Neural cell (in vitro differentiated cells): Measurements from ENCODE around the gene MAP4K4. TPM values are rescaled to one million over a fixed set of nuclear protein-coding genes. Genes with fewer than 3 reads are reported as not detected.

Experiments used
- H2AFZ ChIP-seq: fragments of 200-600, 300-800 bp; sonication (generic), shearing (Covaris generic); 2 replicates; pipeline ENCODE4 v1.6.0; 2014; ENCODE audit warnings: low read depth, mild to moderate bottlenecking, antibody characterized with exemption, low read length, moderate library complexity
- H3F3A ChIP-seq: fragments of 200-600 bp; shearing (Covaris generic); 2 replicates; pipeline ENCODE4 v1.6.1; 2016; ENCODE audit warnings: mild to moderate bottlenecking, moderate library complexity, mixed read lengths, antibody characterized with exemption, low read length; ENCODE audit not compliant: insufficient read depth, poor library complexity, severe bottlenecking
- H3K27ac ChIP-seq: fragments of 200-600, 300-800 bp; sonication (generic), shearing (Covaris generic); 2 replicates; pipeline ENCODE4 v1.5.1; 2014; ENCODE audit warnings: mild to moderate bottlenecking, low read length, moderate library complexity
- H3K27me3 ChIP-seq: fragments of 300-800, 200-600 bp; sonication (generic), shearing (Covaris generic); 2 replicates; pipeline ENCODE4 v1.6.0; 2014; ENCODE audit warnings: mild to moderate bottlenecking, low read depth, low read length, moderate library complexity; ENCODE audit not compliant: insufficient read depth
- H3K36me3 ChIP-seq: fragments of 300-800, 200-600 bp; sonication (generic), shearing (Covaris generic); 2 replicates; pipeline ENCODE4 v1.5.1; 2014; ENCODE audit warnings: mild to moderate bottlenecking, antibody characterized with exemption, low read length, moderate library complexity; ENCODE audit not compliant: insufficient read depth
- H3K4me2 ChIP-seq: fragments of 300-800, 200-600 bp; sonication (generic), shearing (Covaris generic); 2 replicates; pipeline ENCODE4 v1.6.0; 2014; ENCODE audit warnings: mild to moderate bottlenecking, low read length
- H3K4me3 ChIP-seq: fragments of 300-800, 200-600 bp; sonication (generic), shearing (Covaris generic); 2 replicates; pipeline ENCODE4 v1.5.1; 2014; ENCODE audit warnings: mild to moderate bottlenecking, low read length, moderate library complexity
- H3K79me2 ChIP-seq: fragments of 200-600 bp; shearing (Covaris generic); replicated peaks from 2 replicates; pipeline ENCODE4 v1.6.0; 2014; ENCODE audit warnings: mild to moderate bottlenecking, low read length, moderate library complexity; ENCODE audit not compliant: insufficient read depth
- H3K9ac ChIP-seq: fragments of 300-800, 200-600 bp; sonication (generic), shearing (Covaris generic); 2 replicates; pipeline ENCODE4 v1.6.1; 2016; ENCODE audit warnings: mild to moderate bottlenecking, low read length, mixed read lengths
- H3K9me2 ChIP-seq: fragments of 200-600 bp; shearing (Covaris generic); 2 replicates; pipeline ENCODE4 v1.6.1; 2016; ENCODE audit warnings: mild to moderate bottlenecking, low read length, mixed read lengths; ENCODE audit not compliant: insufficient read depth
- H3K9me3 ChIP-seq: fragments of 200-600, 300-800 bp; sonication (generic), shearing (Covaris generic); 2 replicates; pipeline ENCODE4 v1.6.1; 2016; ENCODE audit warnings: mild to moderate bottlenecking, mixed run types, low read length, moderate library complexity, mixed read lengths
- H4K20me1 ChIP-seq: fragments of 200-600 bp; shearing (Covaris generic); 2 replicates; pipeline ENCODE4 v1.6.1; 2016; ENCODE audit warnings: mild to moderate bottlenecking, mixed run types; ENCODE audit not compliant: insufficient read depth
- EP300 ChIP-seq: fragments of 450-650 bp; conservative IDR thresholded peaks from 2 replicates; pipeline ENCODE4 v1.6.1; 2014; ENCODE audit warnings: antibody characterized with exemption, mild to moderate bottlenecking, moderate library complexity; ENCODE audit not compliant: poor library complexity, severe bottlenecking
- EZH2 ChIP-seq: fragments of 200-600, 300-800 bp; shearing (Covaris generic), sonication (generic); IDR thresholded peaks from 2 replicates; pipeline ENCODE4 v1.6.1; 2014; ENCODE audit warnings: antibody characterized with exemption, low read length, borderline replicate concordance, mild to moderate bottlenecking; ENCODE audit not compliant: insufficient read depth, poor library complexity, severe bottlenecking
- MXI1 ChIP-seq: fragments of 450-650 bp; conservative IDR thresholded peaks from 2 replicates; pipeline ENCODE4 v1.6.1; 2014; ENCODE audit warnings: antibody characterized with exemption, mild to moderate bottlenecking; ENCODE audit not compliant: poor library complexity, severe bottlenecking
- POLR2AphosphoS5 ChIP-seq: IDR thresholded peaks from 2 replicates; pipeline ENCODE4 v1.6.1; 2012
- RAD21 ChIP-seq: fragments of 450-650 bp; conservative IDR thresholded peaks from 2 replicates; pipeline ENCODE4 v1.6.1; 2014; ENCODE audit warnings: antibody characterized with exemption, mild to moderate bottlenecking, moderate library complexity
- SMC3 ChIP-seq: fragments of 450-650 bp; conservative IDR thresholded peaks from 2 replicates; pipeline ENCODE4 v1.6.1; 2014; ENCODE audit warnings: antibody characterized with exemption, mild to moderate bottlenecking, moderate library complexity; ENCODE audit not compliant: poor library complexity
- TAF1 ChIP-seq: IDR thresholded peaks from 2 replicates; pipeline ENCODE4 v1.6.1; 2012; ENCODE audit warnings: low read depth
- polyA plus RNA-seq: library from polyadenylated mRNA; depleted of rRNA; stranded (reverse); fragments of >200 nt; gene quantifications from 2 replicates; pipeline ENCODE4 v1.2.3, GENCODE V29; 2014
- TF ChIP-seq, protein P1 (sequence below): IDR thresholded peaks from 2 replicates; pipeline ENCODE4 v1.6.1; 2012; ENCODE audit warnings: borderline replicate concordance
- TF ChIP-seq, protein P2 (sequence below): fragments of 450-650 bp; IDR thresholded peaks from 2 replicates; pipeline ENCODE4 v1.5.1; 2014; ENCODE audit warnings: antibody characterized with exemption, mild to moderate bottlenecking, moderate library complexity; ENCODE audit not compliant: poor library complexity, severe bottlenecking

The MAP4K4 gene
- polyA plus RNA-seq, 1 donor from 2014 or later, result 125 TPM

DNA sequence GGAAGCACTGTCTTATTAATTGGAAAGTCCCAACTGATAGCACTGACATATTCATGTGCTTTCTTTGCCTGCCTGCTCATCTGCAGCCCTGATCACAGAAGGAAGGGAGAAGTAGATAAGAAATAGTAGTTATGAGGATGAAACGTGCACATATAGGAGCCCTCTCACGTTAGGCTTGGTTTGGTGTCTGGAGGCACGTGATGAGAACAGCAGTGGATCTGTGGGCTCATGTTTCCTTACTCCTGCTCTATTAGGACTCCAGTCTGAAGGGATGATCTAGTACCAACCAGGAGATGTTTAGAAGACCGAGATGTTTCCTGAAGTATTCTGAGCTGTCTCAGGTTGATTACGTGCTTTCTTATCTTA is 84.9 kb downstream of the MAP4K4 start:
- Histone ChIP-seq H4K20me1 (peaks cover 39% of the 10 kb centered on the region), H3K27ac (no peak overlapping the region), H3K4me3 (peak overlapping the region; percentile 16), H3K9me3 (no peaks in the 10 kb centered on the region), H3K9ac (no peak overlapping the region), H2AFZ (no peak overlapping the region), H3F3A (no peaks in the 10 kb centered on the region), H3K36me3 (no peaks in the 10 kb centered on the region), H3K79me2 (peaks cover 97% of the 10 kb centered on the region), H3K4me2 (no peak overlapping the region), H3K27me3 (no peaks in the 10 kb centered on the region), H3K9me2 (no peaks in the 10 kb centered on the region)
- TF ChIP-seq POLR2AphosphoS5 (no peak), MXI1 (no peak), EP300 (no peak), SMC3 (no peak), TAF1 (no peak), EZH2 (no peak), RAD21 (no peak)
- TF ChIP-seq, protein P1, sequence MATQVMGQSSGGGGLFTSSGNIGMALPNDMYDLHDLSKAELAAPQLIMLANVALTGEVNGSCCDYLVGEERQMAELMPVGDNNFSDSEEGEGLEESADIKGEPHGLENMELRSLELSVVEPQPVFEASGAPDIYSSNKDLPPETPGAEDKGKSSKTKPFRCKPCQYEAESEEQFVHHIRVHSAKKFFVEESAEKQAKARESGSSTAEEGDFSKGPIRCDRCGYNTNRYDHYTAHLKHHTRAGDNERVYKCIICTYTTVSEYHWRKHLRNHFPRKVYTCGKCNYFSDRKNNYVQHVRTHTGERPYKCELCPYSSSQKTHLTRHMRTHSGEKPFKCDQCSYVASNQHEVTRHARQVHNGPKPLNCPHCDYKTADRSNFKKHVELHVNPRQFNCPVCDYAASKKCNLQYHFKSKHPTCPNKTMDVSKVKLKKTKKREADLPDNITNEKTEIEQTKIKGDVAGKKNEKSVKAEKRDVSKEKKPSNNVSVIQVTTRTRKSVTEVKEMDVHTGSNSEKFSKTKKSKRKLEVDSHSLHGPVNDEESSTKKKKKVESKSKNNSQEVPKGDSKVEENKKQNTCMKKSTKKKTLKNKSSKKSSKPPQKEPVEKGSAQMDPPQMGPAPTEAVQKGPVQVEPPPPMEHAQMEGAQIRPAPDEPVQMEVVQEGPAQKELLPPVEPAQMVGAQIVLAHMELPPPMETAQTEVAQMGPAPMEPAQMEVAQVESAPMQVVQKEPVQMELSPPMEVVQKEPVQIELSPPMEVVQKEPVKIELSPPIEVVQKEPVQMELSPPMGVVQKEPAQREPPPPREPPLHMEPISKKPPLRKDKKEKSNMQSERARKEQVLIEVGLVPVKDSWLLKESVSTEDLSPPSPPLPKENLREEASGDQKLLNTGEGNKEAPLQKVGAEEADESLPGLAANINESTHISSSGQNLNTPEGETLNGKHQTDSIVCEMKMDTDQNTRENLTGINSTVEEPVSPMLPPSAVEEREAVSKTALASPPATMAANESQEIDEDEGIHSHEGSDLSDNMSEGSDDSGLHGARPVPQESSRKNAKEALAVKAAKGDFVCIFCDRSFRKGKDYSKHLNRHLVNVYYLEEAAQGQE, result no peak
- TF ChIP-seq, protein P2, sequence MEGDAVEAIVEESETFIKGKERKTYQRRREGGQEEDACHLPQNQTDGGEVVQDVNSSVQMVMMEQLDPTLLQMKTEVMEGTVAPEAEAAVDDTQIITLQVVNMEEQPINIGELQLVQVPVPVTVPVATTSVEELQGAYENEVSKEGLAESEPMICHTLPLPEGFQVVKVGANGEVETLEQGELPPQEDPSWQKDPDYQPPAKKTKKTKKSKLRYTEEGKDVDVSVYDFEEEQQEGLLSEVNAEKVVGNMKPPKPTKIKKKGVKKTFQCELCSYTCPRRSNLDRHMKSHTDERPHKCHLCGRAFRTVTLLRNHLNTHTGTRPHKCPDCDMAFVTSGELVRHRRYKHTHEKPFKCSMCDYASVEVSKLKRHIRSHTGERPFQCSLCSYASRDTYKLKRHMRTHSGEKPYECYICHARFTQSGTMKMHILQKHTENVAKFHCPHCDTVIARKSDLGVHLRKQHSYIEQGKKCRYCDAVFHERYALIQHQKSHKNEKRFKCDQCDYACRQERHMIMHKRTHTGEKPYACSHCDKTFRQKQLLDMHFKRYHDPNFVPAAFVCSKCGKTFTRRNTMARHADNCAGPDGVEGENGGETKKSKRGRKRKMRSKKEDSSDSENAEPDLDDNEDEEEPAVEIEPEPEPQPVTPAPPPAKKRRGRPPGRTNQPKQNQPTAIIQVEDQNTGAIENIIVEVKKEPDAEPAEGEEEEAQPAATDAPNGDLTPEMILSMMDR, result no peak

DNA sequence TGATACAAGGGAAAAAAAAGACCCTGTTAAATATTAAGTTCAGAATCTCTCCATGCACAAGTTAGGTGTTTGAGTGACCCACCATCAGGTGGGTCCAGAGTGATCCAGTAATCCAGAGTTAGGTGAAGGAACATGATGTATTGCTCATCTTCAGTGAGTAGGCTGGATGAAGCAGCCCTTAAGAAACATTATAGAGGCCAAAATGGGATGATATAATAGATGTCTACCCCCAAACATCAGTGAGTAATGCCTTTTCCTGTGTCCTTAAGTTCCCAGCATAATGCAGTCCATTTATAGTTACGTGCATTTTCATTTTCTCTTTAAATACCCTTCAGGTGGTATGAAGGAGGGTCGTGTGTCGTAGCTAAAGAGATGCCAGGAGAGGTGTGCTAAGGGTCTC is 89.6 kb downstream of the MAP4K4 start:
- Histone ChIP-seq H4K20me1 (peaks cover 26% of the 10 kb centered on the region), H3K79me2 (peaks cover 92% of the 10 kb centered on the region), H3K9me2 (no peaks in the 10 kb centered on the region), H3K4me3 (no peak overlapping the region), H3K4me2 (no peak overlapping the region), H3F3A (no peaks in the 10 kb centered on the region), H3K9ac (no peak overlapping the region), H3K27me3 (no peaks in the 10 kb centered on the region), H3K36me3 (no peaks in the 10 kb centered on the region), H3K9me3 (no peaks in the 10 kb centered on the region), H3K27ac (no peak overlapping the region), H2AFZ (no peak overlapping the region)
- TF ChIP-seq POLR2AphosphoS5 (no peak), EP300 (no peak), EZH2 (no peak), RAD21 (no peak), TAF1 (no peak), MXI1 (no peak), SMC3 (no peak)
- TF ChIP-seq, protein P1, result no peak
- TF ChIP-seq, protein P2, result no peak
